ENCODE results near the gene AMBRA1.

Gene AMBRA1

GRCh38 chr11:46551261-46551660, 42.6 kb downstream of the AMBRA1 start:
- H2AFZ ChIP-seq (ENCODE audit: low read depth): no peak overlapping the region
- H3K27ac ChIP-seq: no peak overlapping the region
- H3K9ac ChIP-seq: no peak overlapping the region
- no peaks in the 10 kb centered on the region; the same call in 1 of the 2 replicates for H3K36me3 ChIP-seq (ENCODE audit: insufficient read depth)
- peaks cover 40% of the 10 kb centered on the region for H3K4me1 ChIP-seq (ENCODE audit: low read depth, poor library complexity, severe bottlenecking)
- no peaks in the 10 kb centered on the region for H3K27me3 ChIP-seq (ENCODE audit: insufficient read depth, low read depth)
- peaks cover 73% of the 10 kb centered on the region for H3K79me2 ChIP-seq (ENCODE audit: insufficient read depth, low read depth)
- no peaks in the 10 kb centered on the region; the same call in 1 of the 2 replicates for H4K20me1 ChIP-seq (ENCODE audit: insufficient read depth)
- TF ChIP-seq CTCF (conservative IDR thresholded peaks at IDR 0.05; ENCODE audit: low read depth, low read length): no peak
- no peak overlapping the region for H3K4me3 ChIP-seq (IDR thresholded peaks at IDR 0.05; ENCODE audit: insufficient read depth, low read depth, low read length)
- no peak overlapping the region for H3K4me2 ChIP-seq

- Histone ChIP-seq H3K4me1 (ENCODE audit: low read depth, poor library complexity, severe bottlenecking) (peaks cover 3% of the 10 kb centered on the region), H3K27ac (no peak overlapping the region), H4K20me1 (ENCODE audit: insufficient read depth) (no peaks in the 10 kb centered on the region), H3K9ac (no peak overlapping the region), H3K4me2 (no peak overlapping the region), H3K4me3 (IDR thresholded peaks at IDR 0.05; ENCODE audit: insufficient read depth, low read depth, low read length) (no peak overlapping the region), H2AFZ (ENCODE audit: low read depth) (no peak overlapping the region), H3K36me3 (ENCODE audit: insufficient read depth) (no peaks in the 10 kb centered on the region), H3K79me2 (ENCODE audit: insufficient read depth, low read depth) (peaks cover 39% of the 10 kb centered on the region), H3K27me3 (ENCODE audit: insufficient read depth, low read depth) (no peaks in the 10 kb centered on the region)
- no peak for TF ChIP-seq CTCF (conservative IDR thresholded peaks at IDR 0.05; ENCODE audit: low read depth, low read length)
Measured at GRCh38 chr11:46547579-46547978, 46.2 kb downstream of the AMBRA1 start.

GRCh38 chr11:46543564-46543963, 50.3 kb downstream of the AMBRA1 start:
- no peaks in the 10 kb centered on the region for H3K27me3 ChIP-seq (ENCODE audit: insufficient read depth, low read depth)
- no peak for TF ChIP-seq CTCF (conservative IDR thresholded peaks at IDR 0.05; ENCODE audit: low read depth, low read length)
- H3K9ac ChIP-seq: no peak overlapping the region
- peaks cover 2% of the 10 kb centered on the region for H3K79me2 ChIP-seq (ENCODE audit: insufficient read depth, low read depth)
- H4K20me1 ChIP-seq (ENCODE audit: insufficient read depth): no peaks in the 10 kb centered on the region
- H2AFZ ChIP-seq (ENCODE audit: low read depth): no peak overlapping the region
- no peaks in the 10 kb centered on the region for H3K4me1 ChIP-seq (ENCODE audit: low read depth, poor library complexity, severe bottlenecking)
- H3K36me3 ChIP-seq (ENCODE audit: insufficient read depth): no peaks in the 10 kb centered on the region
- H3K27ac ChIP-seq: no peak overlapping the region
- no peak overlapping the region for H3K4me3 ChIP-seq (IDR thresholded peaks at IDR 0.05; ENCODE audit: insufficient read depth, low read depth, low read length)
- no peak overlapping the region for H3K4me2 ChIP-seq

GRCh38 chr11:46541593-46542371, 52.0 kb downstream of the AMBRA1 start:
- Histone ChIP-seq H2AFZ (ENCODE audit: low read depth) (no peak overlapping the region), H3K4me1 (ENCODE audit: low read depth, poor library complexity, severe bottlenecking) (peaks cover 12% of the 10 kb centered on the region), H4K20me1 (ENCODE audit: insufficient read depth) (no peaks in the 10 kb centered on the region), H3K9ac (no peak overlapping the region), H3K4me2 (no peak overlapping the region), H3K36me3 (ENCODE audit: insufficient read depth) (no peaks in the 10 kb centered on the region), H3K27me3 (ENCODE audit: insufficient read depth, low read depth) (no peaks in the 10 kb centered on the region), H3K79me2 (ENCODE audit: insufficient read depth, low read depth) (peaks cover 2% of the 10 kb centered on the region), H3K4me3 (IDR thresholded peaks at IDR 0.05; ENCODE audit: insufficient read depth, low read depth, low read length) (no peak overlapping the region), H3K27ac (no peak overlapping the region)
- no peak for TF ChIP-seq CTCF (conservative IDR thresholded peaks at IDR 0.05; ENCODE audit: low read depth, low read length)

Data from KMS-11 (cell line).